Liver (tissue), 9 donors: Measurements from ENCODE around the gene HDAC10. TPM values are rescaled to one million over a fixed set of nuclear protein-coding genes. Genes with fewer than 3 reads are reported as not detected.

Experiments
- DNase-seq: peaks from one replicate; pipeline ENCODE4 v3.0.0-alpha.2; 2017; ENCODE audit warnings: low spot score
- H3K27ac ChIP-seq, 2 donors: one replicate each; pipeline ENCODE4 v1.7.0; 2013; ENCODE audit warnings: inconsistent platforms in 2 of 2, low read length in 2 of 2, control low read depth in 1 of 2, low read depth in 1 of 2, mild to moderate bottlenecking in 1 of 2
- H3K27me3 ChIP-seq, 4 donors: one replicate each; pipeline versions ENCODE4 v1.6.1 to v1.7.0; 2013; ENCODE audit warnings: low read length in 3 of 4, inconsistent platforms in 1 of 4, mild to moderate bottlenecking in 1 of 4, moderate library complexity in 1 of 4; ENCODE audit not compliant: control insufficient read depth in 4 of 4, insufficient read depth in 4 of 4
- H3K36me3 ChIP-seq, 4 donors: one replicate each; pipeline versions ENCODE4 v1.6.1 to v1.7.0; 2013; ENCODE audit warnings: low read length in 3 of 4, mild to moderate bottlenecking in 3 of 4, low read depth in 1 of 4, moderate library complexity in 1 of 4; ENCODE audit not compliant: control insufficient read depth in 4 of 4, insufficient read depth in 3 of 4
- H3K4me1 ChIP-seq, 4 donors: one replicate each; pipeline versions ENCODE4 v1.6.1 to v1.7.0; 2013; ENCODE audit warnings: low read length in 3 of 4, mild to moderate bottlenecking in 3 of 4, moderate library complexity in 1 of 4; ENCODE audit not compliant: control insufficient read depth in 4 of 4, insufficient read depth in 4 of 4
- H3K4me3 ChIP-seq, 3 donors: one replicate each; pipeline versions ENCODE4 v1.6.1 to v1.7.0; 2013; ENCODE audit warnings: low read length in 3 of 3, control low read depth in 1 of 3, low read depth in 1 of 3, mild to moderate bottlenecking in 1 of 3
- H3K9ac ChIP-seq, 2 donors: one replicate each; pipeline ENCODE4 v1.7.0; 2013; ENCODE audit warnings: low read length in 2 of 2, mild to moderate bottlenecking in 2 of 2, moderate library complexity in 2 of 2, control low read depth in 1 of 2, low read depth in 1 of 2
- H3K9me3 ChIP-seq, 4 donors: one replicate each; pipeline versions ENCODE4 v1.6.1 to v1.7.0; 2013; ENCODE audit warnings: low read length in 3 of 4; ENCODE audit not compliant: control insufficient read depth in 4 of 4
- EGR1 ChIP-seq, 2 donors: IDR thresholded peaks; 2 replicates each; pipeline ENCODE4 v1.6.1; 2016 to 2018; ENCODE audit warnings: antibody characterized with exemption in 2 of 2, low read depth in 2 of 2
- FOXA1 ChIP-seq: IDR thresholded peaks from 2 replicates; pipeline ENCODE4 v1.6.1; 2016; ENCODE audit warnings: antibody characterized with exemption
- FOXA2 ChIP-seq: IDR thresholded peaks from 2 replicates; pipeline ENCODE4 v1.6.1; 2016; ENCODE audit warnings: antibody characterized with exemption
- GABPA ChIP-seq, 2 donors: IDR thresholded peaks in 1 of 2; conservative IDR thresholded peaks in 1 of 2; 2 replicates each; pipeline ENCODE4 v1.6.1; 2016; ENCODE audit warnings: antibody characterized with exemption in 2 of 2, mild to moderate bottlenecking in 1 of 2, moderate library complexity in 1 of 2
- HNF4A ChIP-seq, 2 donors: conservative IDR thresholded peaks; 2 replicates each; pipeline ENCODE4 v1.6.1; 2016; ENCODE audit warnings: antibody characterized with exemption in 2 of 2, mild to moderate bottlenecking in 2 of 2
- JUND ChIP-seq, 2 donors: IDR thresholded peaks; 2 replicates each; pipeline ENCODE4 v1.6.1; 2016; ENCODE audit warnings: antibody characterized with exemption in 2 of 2
- NR2F2 ChIP-seq: IDR thresholded peaks from 2 replicates; pipeline ENCODE4 v1.6.1; 2016; ENCODE audit warnings: antibody characterized with exemption
- REST ChIP-seq: IDR thresholded peaks from 2 replicates; pipeline ENCODE4 v1.6.1; 2016; ENCODE audit warnings: antibody characterized with exemption, mild to moderate bottlenecking
- RXRA ChIP-seq, 2 donors: IDR thresholded peaks; 2 replicates each; pipeline ENCODE4 v1.6.1; 2017 to 2018; ENCODE audit warnings: antibody characterized with exemption in 2 of 2, mild to moderate bottlenecking in 1 of 2
- SP1 ChIP-seq: IDR thresholded peaks from 2 replicates; pipeline ENCODE4 v1.6.1; 2018; ENCODE audit warnings: antibody characterized with exemption, mild to moderate bottlenecking
- TAF1 ChIP-seq: conservative IDR thresholded peaks from 2 replicates; pipeline ENCODE4 v1.6.1; 2016; ENCODE audit warnings: antibody characterized with exemption, mild to moderate bottlenecking
- YY1 ChIP-seq: IDR thresholded peaks from 2 replicates; pipeline ENCODE4 v1.6.1; 2016; ENCODE audit warnings: antibody characterized with exemption, mild to moderate bottlenecking
- ZBTB33 ChIP-seq: IDR thresholded peaks from 2 replicates; pipeline ENCODE4 v1.6.1; 2016; ENCODE audit warnings: antibody characterized with exemption
- WGBS: extraction: QIAGEN DNeasy Blood & Tissue Kit; methylation state at CpG from one replicate; pipeline ENCODE4 v1.1.7; 2013; 5-methylcytosine and 5-hydroxymethylcytosine counted together
- polyA plus RNA-seq, 2 donors: library from polyadenylated mRNA; stranded (reverse) in 1 of 2; unstranded in 1 of 2; fragments of 200-250 nt in 1 of 2; fragments of >200 nt in 1 of 2; fragmentation: Nextera tagmentation in 1 of 2; extraction: Ambion mirVana in 1 of 2; gene quantifications; one replicate each; pipeline versions ENCODE4 v1.2.1 to v1.2.3, GENCODE V29; 2013 to 2015
- total RNA-seq, 2 donors: library from RNA; depleted of rRNA; stranded (reverse); fragments of >200 nt; gene quantifications; one replicate each; pipeline ENCODE4 v1.2.3, GENCODE V29; 2014
- TF ChIP-seq, protein P1 (sequence below): IDR thresholded peaks from 2 replicates; pipeline ENCODE4 v1.6.1; 2016; ENCODE audit warnings: antibody characterized with exemption
- TF ChIP-seq, protein P2 (sequence below): IDR thresholded peaks from 2 replicates; pipeline ENCODE4 v1.6.1; 2016; ENCODE audit warnings: antibody characterized with exemption
- TF ChIP-seq, protein P3 (sequence below): fragments of 150-350 bp; IDR thresholded peaks from 2 replicates; pipeline ENCODE4 v1.5.1; 2017; ENCODE audit warnings: improper control_type of control experiment, low read depth, low read length; ENCODE audit not compliant: missing input control
- donor health status: healthy.
- donor health status: healthy.
- donor health status: healthy.
- donor health status: healthy.
- donor health status: healthy.

The HDAC10 gene
- total and polyA plus RNA-seq, 4 donors, result 6.2 to 18.2 (median 13.6) TPM

- TF ChIP-seq RXRA (IDR thresholded peaks at IDR 0.05) (peak; percentile 43 to 60), FOXA2 (no peak), EGR1 (IDR thresholded peaks at IDR 0.05; ENCODE audit: low read depth in 2 of 2) (no peak), FOXA1 (no peak), GABPA (IDR thresholded peaks at IDR 0.05 in 1 of 2, conservative IDR thresholded peaks at IDR 0.05 in 1 of 2) (no peak)
- TF ChIP-seq, protein P1, sequence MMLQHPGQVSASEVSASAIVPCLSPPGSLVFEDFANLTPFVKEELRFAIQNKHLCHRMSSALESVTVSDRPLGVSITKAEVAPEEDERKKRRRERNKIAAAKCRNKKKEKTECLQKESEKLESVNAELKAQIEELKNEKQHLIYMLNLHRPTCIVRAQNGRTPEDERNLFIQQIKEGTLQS, result no peak
- TF ChIP-seq, protein P2, sequence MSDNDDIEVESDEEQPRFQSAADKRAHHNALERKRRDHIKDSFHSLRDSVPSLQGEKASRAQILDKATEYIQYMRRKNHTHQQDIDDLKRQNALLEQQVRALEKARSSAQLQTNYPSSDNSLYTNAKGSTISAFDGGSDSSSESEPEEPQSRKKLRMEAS, result no peak
These were observed 48.9 kb downstream of the HDAC10 start (continued) for GRCh38 chr22:50202130-50202666.

DNA sequence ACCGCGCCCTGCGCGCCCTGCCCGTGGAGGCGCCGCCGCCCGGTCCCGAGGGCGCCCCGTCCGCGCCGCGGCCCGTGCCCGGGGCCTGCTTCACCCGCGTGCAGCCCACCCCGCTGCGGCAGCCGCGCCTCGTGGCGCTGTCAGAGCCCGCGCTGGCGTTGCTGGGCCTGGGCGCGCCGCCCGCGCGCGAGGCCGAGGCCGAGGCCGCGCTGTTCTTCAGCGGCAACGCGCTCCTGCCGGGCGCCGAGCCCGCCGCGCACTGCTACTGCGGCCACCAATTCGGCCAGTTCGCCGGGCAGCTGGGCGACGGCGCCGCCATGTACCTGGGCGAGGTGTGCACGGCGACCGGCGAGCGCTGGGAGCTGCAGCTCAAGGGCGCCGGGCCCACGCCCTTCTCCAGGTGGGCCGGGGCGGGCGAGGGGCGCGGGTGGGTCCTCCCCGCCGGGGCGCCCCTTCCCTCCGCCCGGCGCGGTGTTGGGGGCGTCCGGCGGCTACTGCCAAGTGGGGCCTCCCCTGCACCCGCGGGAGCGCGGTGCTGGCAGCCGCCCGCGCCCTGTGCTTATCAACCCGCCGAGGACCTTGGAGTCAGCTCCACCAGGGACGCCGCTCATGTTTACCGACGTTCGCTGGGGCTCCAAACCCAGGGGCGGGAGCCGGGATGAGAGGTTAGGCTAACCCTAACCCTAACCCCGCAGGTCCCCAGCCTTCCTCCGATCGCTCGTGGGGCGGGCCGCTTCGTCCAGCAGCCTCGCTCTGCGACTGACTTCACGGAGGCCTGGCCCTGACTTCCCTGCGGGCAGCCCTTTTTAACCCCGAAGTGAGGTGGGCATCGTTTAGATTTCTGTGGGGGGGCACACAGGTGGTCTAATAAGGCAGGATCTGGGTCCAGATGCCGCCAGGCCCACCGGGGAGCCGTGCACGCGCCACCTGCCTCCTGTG is 49.6 kb downstream of the HDAC10 start:
- no peak for TF ChIP-seq SP1
- peak in 1 of 2 donors; percentile 55 for TF ChIP-seq HNF4A (conservative IDR thresholded peaks at IDR 0.05)
- H3K4me3 ChIP-seq, result peak overlapping the region; percentile 84 to 97 (median 87)
- no peaks in the 10 kb centered on the region for H3K27me3 ChIP-seq
- peak overlapping the region; percentile 78 to 92 for H3K9ac ChIP-seq
- peak overlapping the region; percentile 53 to 62 for H3K27ac ChIP-seq
- DNase-seq, result peak; percentile 61
- no peaks in the 10 kb centered on the region for H3K9me3 ChIP-seq
- peaks cover 8 to 68% (median 43%) of the 10 kb centered on the region in 4 donors for H3K4me1 ChIP-seq
- 2% methylated on average over 115 of the region's 115 CpGs for WGBS
- H3K36me3 ChIP-seq, result peaks cover 0 to 14% (median 1%) of the 10 kb centered on the region in 4 donors

- Histone ChIP-seq H3K4me3 (peak within 1 kb of the TSS; percentile 84 to 97 (median 87)), H3K9ac (peak within 1 kb of the TSS; percentile 80 to 92), H3K4me1 (peaks cover 6 to 68% (median 45%) of the 10 kb centered on the region in 4 donors), H3K27ac (peak within 1 kb of the TSS; percentile 69 to 71), H3K9me3 (no peaks in the 10 kb centered on the region), H3K36me3 (peaks cover 0 to 16% (median 1%) of the 10 kb centered on the region in 4 donors), H3K27me3 (no peaks in the 10 kb centered on the region)
- no peak for TF ChIP-seq TAF1
- no peak for TF ChIP-seq HNF4A (conservative IDR thresholded peaks at IDR 0.05)
- TF ChIP-seq FOXA1, result no peak
- no peak for TF ChIP-seq NR2F2
- TF ChIP-seq YY1, result no peak
- TF ChIP-seq SP1, result peak; percentile 48
- peak; percentile 62 to 91 for TF ChIP-seq GABPA (IDR thresholded peaks at IDR 0.05 in 1 of 2, conservative IDR thresholded peaks at IDR 0.05 in 1 of 2)
- TF ChIP-seq FOXA2, result no peak
- TF ChIP-seq, protein P3, sequence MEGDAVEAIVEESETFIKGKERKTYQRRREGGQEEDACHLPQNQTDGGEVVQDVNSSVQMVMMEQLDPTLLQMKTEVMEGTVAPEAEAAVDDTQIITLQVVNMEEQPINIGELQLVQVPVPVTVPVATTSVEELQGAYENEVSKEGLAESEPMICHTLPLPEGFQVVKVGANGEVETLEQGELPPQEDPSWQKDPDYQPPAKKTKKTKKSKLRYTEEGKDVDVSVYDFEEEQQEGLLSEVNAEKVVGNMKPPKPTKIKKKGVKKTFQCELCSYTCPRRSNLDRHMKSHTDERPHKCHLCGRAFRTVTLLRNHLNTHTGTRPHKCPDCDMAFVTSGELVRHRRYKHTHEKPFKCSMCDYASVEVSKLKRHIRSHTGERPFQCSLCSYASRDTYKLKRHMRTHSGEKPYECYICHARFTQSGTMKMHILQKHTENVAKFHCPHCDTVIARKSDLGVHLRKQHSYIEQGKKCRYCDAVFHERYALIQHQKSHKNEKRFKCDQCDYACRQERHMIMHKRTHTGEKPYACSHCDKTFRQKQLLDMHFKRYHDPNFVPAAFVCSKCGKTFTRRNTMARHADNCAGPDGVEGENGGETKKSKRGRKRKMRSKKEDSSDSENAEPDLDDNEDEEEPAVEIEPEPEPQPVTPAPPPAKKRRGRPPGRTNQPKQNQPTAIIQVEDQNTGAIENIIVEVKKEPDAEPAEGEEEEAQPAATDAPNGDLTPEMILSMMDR, result no peak
- no peak for TF ChIP-seq RXRA (IDR thresholded peaks at IDR 0.05)
- no peak for TF ChIP-seq REST
- TF ChIP-seq JUND (IDR thresholded peaks at IDR 0.05), result no peak
- TF ChIP-seq, protein P1, result no peak
- TF ChIP-seq ZBTB33, result no peak
- TF ChIP-seq, protein P2, result no peak
- peak; percentile 97 for DNase-seq
- WGBS, result under 1% methylated on average over 104 of the region's 105 CpGs
These were observed 50.4 kb downstream of the HDAC10 start, which contains the start of gene SELENOO for GRCh38 chr22:50200461-50201190. SELENOO (plus strand) TSS chr22:50201011; CDS start chr22:50201037, 26 bp downstream.
